KMS-11 (cell line): ENCODE measurements around the gene OR6X1.

Source experiments
- H2AFZ ChIP-seq: fragments of 200-600 bp; sonication (generic); 2 replicates; pipeline ENCODE4 v1.6.1; 2016; ENCODE audit warnings: antibody characterized with exemption, mixed run types, low read depth
- H3K27ac ChIP-seq: fragments of 200-600 bp; sonication (generic); 2 replicates; pipeline ENCODE4 v1.6.1; 2016; ENCODE audit warnings: mild to moderate bottlenecking, mixed run types
- H3K27me3 ChIP-seq: fragments of 200-600 bp; sonication (generic); 2 replicates; pipeline ENCODE4 v1.6.1; 2017; ENCODE audit warnings: mild to moderate bottlenecking, low read depth, mixed run types, moderate library complexity; ENCODE audit not compliant: insufficient read depth
- H3K36me3 ChIP-seq: fragments of 200-600 bp; sonication (generic); 2 replicates; pipeline ENCODE4 v1.6.1; 2017; ENCODE audit warnings: mild to moderate bottlenecking, mixed run types; ENCODE audit not compliant: insufficient read depth
- H3K4me1 ChIP-seq: fragments of 200-600 bp; sonication (generic); 2 replicates; pipeline ENCODE4 v1.6.1; 2016; ENCODE audit warnings: mild to moderate bottlenecking, low read depth, mixed run types; ENCODE audit not compliant: poor library complexity, severe bottlenecking
- H3K4me2 ChIP-seq: fragments of 200-600 bp; sonication (generic); 2 replicates; pipeline ENCODE4 v1.7.0; 2016; ENCODE audit warnings: mild to moderate bottlenecking, mixed run types
- H3K4me3 ChIP-seq: fragments of 200-600 bp; sonication (generic); IDR thresholded peaks from 2 replicates; pipeline ENCODE4 v1.6.1; 2017; ENCODE audit warnings: low read depth, low read length, mixed read lengths; ENCODE audit not compliant: insufficient read depth
- H3K79me2 ChIP-seq: fragments of 200-600 bp; sonication (generic); 2 replicates; pipeline ENCODE4 v1.6.1; 2016; ENCODE audit warnings: low read depth, mixed run types; ENCODE audit not compliant: insufficient read depth
- H3K9ac ChIP-seq: fragments of 200-600 bp; sonication (generic); 2 replicates; pipeline ENCODE4 v1.6.1; 2016; ENCODE audit warnings: mild to moderate bottlenecking, mixed run types
- H4K20me1 ChIP-seq: fragments of 200-600 bp; sonication (generic); 2 replicates; pipeline ENCODE4 v1.6.1; 2016; ENCODE audit warnings: mild to moderate bottlenecking, mixed run types; ENCODE audit not compliant: insufficient read depth
- TF ChIP-seq, protein P1 (sequence below): fragments of 200-600 bp; sonication (generic); conservative IDR thresholded peaks from 2 replicates; pipeline ENCODE4 v1.6.1; 2017; ENCODE audit warnings: low read depth, mild to moderate bottlenecking, antibody characterized with exemption, low read length, moderate library complexity, mixed read lengths

The OR6X1 gene

DNA sequence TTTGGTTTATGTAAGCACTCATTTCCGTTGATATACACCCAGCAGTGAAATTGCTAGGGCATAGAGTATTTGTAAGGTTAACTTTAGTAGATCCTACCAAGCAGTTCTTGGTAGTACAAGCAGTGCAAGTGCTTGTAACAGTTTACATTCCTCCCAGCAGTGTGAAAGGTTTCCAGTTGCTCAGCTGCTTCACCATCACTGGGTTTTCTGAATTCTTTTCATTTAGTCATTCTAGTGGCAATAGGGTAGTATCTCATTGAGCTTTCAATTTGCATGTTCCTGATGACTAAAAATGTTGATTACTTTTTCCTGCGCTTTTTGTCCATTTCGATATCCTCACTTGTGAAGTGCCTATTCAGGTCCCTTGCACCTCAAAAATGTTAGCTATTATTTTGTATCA lies 47.1 kb downstream of the OR6X1 start:
- Histone ChIP-seq H3K4me1 (no peaks in the 10 kb centered on the region), H3K27me3 (no peaks in the 10 kb centered on the region), H3K4me2 (no peak overlapping the region), H3K36me3 (no peaks in the 10 kb centered on the region), H3K4me3 (no peak overlapping the region), H2AFZ (no peak overlapping the region), H3K79me2 (no peaks in the 10 kb centered on the region), H3K9ac (no peak overlapping the region), H3K27ac (no peak overlapping the region), H4K20me1 (no peaks in the 10 kb centered on the region)
- TF ChIP-seq, protein P1, sequence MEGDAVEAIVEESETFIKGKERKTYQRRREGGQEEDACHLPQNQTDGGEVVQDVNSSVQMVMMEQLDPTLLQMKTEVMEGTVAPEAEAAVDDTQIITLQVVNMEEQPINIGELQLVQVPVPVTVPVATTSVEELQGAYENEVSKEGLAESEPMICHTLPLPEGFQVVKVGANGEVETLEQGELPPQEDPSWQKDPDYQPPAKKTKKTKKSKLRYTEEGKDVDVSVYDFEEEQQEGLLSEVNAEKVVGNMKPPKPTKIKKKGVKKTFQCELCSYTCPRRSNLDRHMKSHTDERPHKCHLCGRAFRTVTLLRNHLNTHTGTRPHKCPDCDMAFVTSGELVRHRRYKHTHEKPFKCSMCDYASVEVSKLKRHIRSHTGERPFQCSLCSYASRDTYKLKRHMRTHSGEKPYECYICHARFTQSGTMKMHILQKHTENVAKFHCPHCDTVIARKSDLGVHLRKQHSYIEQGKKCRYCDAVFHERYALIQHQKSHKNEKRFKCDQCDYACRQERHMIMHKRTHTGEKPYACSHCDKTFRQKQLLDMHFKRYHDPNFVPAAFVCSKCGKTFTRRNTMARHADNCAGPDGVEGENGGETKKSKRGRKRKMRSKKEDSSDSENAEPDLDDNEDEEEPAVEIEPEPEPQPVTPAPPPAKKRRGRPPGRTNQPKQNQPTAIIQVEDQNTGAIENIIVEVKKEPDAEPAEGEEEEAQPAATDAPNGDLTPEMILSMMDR, result no peak

DNA sequence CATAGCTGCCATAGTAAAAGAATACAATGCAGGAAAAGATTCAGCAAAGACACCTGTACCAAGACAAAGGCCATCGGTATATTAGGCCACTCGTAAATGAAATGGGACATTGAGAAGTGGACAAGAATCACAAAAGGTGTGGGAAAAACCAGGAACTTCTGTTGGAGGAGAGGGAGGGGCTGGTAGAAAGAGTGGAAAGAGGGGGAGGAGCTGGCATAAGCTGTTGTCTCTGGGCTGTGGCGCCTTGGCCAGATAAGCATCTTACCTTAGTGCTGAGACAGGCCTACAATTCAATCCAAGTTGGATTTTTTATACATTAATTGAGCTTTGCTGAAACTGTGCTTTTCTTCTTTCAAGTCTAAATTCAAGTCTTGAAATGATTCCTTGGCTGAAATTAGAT lies 50.0 kb downstream of the OR6X1 start:
- no peaks in the 10 kb centered on the region for H3K4me1 ChIP-seq

More for the DNA sequence above, 50.0 kb downstream of the OR6X1 start:
- TF ChIP-seq, protein P1, result no peak
- H4K20me1 ChIP-seq, result no peaks in the 10 kb centered on the region
- H3K4me2 ChIP-seq, result no peak overlapping the region
- no peaks in the 10 kb centered on the region for H3K36me3 ChIP-seq
- no peaks in the 10 kb centered on the region for H3K27me3 ChIP-seq
- no peak overlapping the region for H3K9ac ChIP-seq
- H3K27ac ChIP-seq, result no peak overlapping the region
- H3K4me3 ChIP-seq, result no peak overlapping the region
- H2AFZ ChIP-seq, result no peak overlapping the region
- H3K79me2 ChIP-seq, result no peaks in the 10 kb centered on the region
